ENCODE results near the gene SOX11. TPM values are rescaled to one million over a fixed set of nuclear protein-coding genes. Genes with fewer than 3 reads are reported as not detected.

The SOX11 gene
- total RNA-seq, 1 donor from 2014 or later: not detected

DNA sequence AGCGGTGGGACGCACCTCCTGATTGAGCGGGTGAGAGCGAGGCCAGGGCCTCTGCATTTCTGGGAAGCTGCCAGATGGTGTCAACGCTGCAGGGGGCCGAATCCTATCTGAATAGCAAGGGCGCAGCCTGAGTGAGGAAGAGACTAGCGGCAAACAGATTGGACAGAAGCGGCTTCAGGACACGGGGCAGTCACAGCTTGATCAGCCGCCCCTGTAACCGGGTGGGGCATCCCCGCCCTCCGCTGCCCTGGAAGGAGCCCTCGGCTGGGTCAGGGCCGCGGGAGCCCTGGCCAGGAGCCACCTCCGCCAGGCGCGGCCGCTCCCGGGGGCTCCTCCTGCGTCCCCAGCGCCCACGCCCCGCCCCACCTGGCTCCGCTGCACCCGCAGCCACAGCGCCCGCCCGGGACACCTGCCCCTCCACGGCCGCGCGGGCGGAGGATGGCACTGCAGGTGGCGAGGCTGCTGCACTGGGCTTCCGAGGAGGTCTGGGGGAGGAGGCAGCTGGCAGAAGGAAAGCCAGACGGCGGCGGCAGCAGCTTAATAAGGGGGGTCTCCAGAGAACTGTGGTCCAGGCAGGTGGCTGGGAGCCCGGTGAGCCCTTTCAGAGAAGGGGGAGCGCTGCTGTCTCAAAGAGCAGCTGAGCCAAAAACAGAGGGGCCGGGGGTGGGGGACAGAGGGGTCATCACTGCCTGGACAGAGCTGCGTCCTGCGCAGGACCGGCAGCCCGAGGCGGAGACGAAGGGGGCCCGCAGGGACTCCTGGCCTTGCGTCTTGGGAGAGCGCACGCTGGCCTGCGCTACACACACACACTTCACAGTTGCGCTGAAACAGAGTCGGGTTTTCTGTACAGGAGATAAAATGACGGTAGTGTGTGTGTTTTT lies 18.8 kb upstream of the SOX11 start:
- H3K4me1 Mint-ChIP-seq: no peaks in the 10 kb centered on the region
- H3K27ac Mint-ChIP-seq: no peak overlapping the region
- no peaks in the 10 kb centered on the region for H3K36me3 Mint-ChIP-seq (ENCODE audit: low read depth)
- TF ChIP-seq, protein P1, sequence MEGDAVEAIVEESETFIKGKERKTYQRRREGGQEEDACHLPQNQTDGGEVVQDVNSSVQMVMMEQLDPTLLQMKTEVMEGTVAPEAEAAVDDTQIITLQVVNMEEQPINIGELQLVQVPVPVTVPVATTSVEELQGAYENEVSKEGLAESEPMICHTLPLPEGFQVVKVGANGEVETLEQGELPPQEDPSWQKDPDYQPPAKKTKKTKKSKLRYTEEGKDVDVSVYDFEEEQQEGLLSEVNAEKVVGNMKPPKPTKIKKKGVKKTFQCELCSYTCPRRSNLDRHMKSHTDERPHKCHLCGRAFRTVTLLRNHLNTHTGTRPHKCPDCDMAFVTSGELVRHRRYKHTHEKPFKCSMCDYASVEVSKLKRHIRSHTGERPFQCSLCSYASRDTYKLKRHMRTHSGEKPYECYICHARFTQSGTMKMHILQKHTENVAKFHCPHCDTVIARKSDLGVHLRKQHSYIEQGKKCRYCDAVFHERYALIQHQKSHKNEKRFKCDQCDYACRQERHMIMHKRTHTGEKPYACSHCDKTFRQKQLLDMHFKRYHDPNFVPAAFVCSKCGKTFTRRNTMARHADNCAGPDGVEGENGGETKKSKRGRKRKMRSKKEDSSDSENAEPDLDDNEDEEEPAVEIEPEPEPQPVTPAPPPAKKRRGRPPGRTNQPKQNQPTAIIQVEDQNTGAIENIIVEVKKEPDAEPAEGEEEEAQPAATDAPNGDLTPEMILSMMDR (IDR thresholded peaks at IDR 0.05): no peak
- POLR2A ChIA-PET: no interaction called here
- ATAC-seq (ENCODE audit: low read depth) (no peak), DNase-seq (no peak)
- CTCF ChIA-PET: no interaction called here
- H3K27me3 Mint-ChIP-seq: peaks cover 21% of the 10 kb centered on the region
- H3K4me3 Mint-ChIP-seq: no peak overlapping the region
- intact Hi-C loops (cut with micrococcal nuclease): no loop called here
- no peaks in the 10 kb centered on the region for H3K9me3 Mint-ChIP-seq

DNA sequence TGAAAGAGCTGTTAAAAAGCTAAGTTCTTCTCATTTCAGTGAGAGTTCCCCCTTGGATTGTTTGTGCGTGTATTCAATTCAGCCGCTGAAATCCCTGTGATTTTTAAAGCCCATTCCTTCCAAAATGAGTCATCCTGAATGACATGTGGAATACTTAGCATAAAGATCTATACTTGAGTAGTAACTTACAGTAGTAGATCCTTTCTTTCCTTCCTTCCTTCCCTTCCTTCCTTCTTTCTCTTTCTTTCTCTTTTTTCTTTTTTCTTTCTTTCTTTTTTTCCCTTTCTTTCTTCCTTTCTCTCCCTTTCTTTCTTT lies 18.2 kb upstream of the SOX11 start:
- TF ChIP-seq, protein P1 (IDR thresholded peaks at IDR 0.05): no peak
- intact Hi-C loops (cut with micrococcal nuclease): no loop called here
- Mint-ChIP-seq H3K4me1 (no peaks in the 10 kb centered on the region), H3K27me3 (peaks cover 21% of the 10 kb centered on the region), H3K4me3 (no peak overlapping the region), H3K9me3 (no peaks in the 10 kb centered on the region), H3K36me3 (ENCODE audit: low read depth) (no peaks in the 10 kb centered on the region), H3K27ac (no peak overlapping the region)
- DNase-seq (no peak), ATAC-seq (ENCODE audit: low read depth) (no peak)
- ChIA-PET CTCF (no interaction called here), POLR2A (no interaction called here)

DNA sequence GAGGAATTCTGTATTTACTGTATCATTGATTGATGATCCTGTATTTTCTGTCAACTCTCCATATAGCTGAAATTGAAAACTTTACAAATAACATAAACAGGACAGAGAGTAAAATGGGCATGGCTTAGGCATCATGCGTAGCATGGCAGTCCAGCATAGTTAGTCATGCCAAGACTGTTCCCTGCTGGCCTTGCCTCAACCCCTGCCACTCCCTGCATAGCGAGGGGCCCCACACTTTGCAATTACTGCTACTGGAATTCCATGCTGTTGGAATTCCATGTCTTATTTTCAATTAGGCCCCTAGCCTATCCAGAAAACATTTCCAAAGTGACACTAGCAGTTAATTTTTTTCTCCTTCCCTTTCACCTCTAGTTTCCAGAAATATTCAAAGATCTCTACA lies 15.1 kb upstream of the SOX11 start:
- ChIA-PET POLR2A (no interaction called here), CTCF (no interaction called here)
- TF ChIP-seq, protein P1 (IDR thresholded peaks at IDR 0.05): no peak
- no peaks in the 10 kb centered on the region for H3K36me3 Mint-ChIP-seq (ENCODE audit: low read depth)
- H3K4me3 Mint-ChIP-seq: no peak overlapping the region
- H3K9me3 Mint-ChIP-seq: peaks cover 2% of the 10 kb centered on the region
- no peak overlapping the region for H3K27ac Mint-ChIP-seq
- intact Hi-C loops (cut with micrococcal nuclease): no loop called here
- ATAC-seq (ENCODE audit: low read depth) (no peak), DNase-seq (no peak)
- no peaks in the 10 kb centered on the region for H3K4me1 Mint-ChIP-seq
- peaks cover 20% of the 10 kb centered on the region for H3K27me3 Mint-ChIP-seq

DNA sequence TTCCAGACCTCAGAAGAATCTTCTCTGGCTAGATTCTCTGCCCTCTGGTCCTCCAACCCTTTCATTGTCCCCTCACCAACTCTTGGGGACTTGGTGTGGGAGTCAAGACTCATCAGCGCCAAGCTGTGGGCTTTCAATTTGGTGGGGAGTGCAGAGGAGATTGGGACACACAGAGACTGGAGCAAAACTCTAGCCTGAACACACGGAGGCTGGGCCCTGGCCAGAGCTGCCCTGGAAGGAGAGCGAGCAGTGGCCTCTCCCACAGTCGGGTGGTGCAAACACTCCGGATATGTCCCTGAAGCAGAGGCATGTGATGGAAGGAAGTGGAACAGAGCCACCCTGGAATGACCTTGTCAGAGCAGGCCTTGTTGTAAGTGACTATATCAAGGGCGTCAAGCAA lies 8.7 kb upstream of the SOX11 start:
- POLR2A ChIA-PET: no interaction called here
- TF ChIP-seq, protein P1 (IDR thresholded peaks at IDR 0.05): no peak
- Mint-ChIP-seq H3K36me3 (ENCODE audit: low read depth) (no peaks in the 10 kb centered on the region), H3K4me1 (no peaks in the 10 kb centered on the region), H3K27ac (no peak overlapping the region), H3K9me3 (peaks cover 2% of the 10 kb centered on the region), H3K27me3 (peaks cover 4% of the 10 kb centered on the region), H3K4me3 (no peak overlapping the region)
- CTCF ChIA-PET: no interaction called here
- ATAC-seq (ENCODE audit: low read depth) (no peak), DNase-seq (no peak)
- intact Hi-C loops (cut with micrococcal nuclease): no loop called here

DNA sequence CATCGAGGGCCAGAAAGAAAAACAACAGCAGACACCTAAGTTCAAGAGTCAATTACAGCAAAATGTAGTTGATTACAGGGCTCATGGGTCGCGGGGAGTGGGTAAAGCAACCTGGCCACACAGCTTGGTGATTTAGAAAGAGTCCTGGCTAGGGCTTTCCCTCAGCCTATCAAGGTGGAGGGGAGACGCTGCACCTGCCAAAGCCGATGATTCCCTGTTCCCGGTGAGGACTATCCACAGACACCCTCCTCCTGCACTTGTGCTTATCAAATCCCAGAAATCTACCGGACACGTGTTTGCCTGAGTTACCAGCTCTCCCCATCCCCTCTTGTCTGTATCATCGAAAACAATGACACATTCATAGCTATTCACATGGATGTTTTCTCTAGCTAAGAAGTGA lies 7.0 kb upstream of the SOX11 start:
- Mint-ChIP-seq H3K9me3 (peaks cover 2% of the 10 kb centered on the region), H3K27ac (no peak overlapping the region), H3K36me3 (ENCODE audit: low read depth) (no peaks in the 10 kb centered on the region), H3K4me3 (no peak overlapping the region), H3K4me1 (no peaks in the 10 kb centered on the region), H3K27me3 (peaks cover 10% of the 10 kb centered on the region)
- DNase-seq (no peak), ATAC-seq (ENCODE audit: low read depth) (no peak)
- ChIA-PET POLR2A (no interaction called here), CTCF (no interaction called here)
- intact Hi-C loops (cut with micrococcal nuclease): no loop called here
- TF ChIP-seq, protein P1 (IDR thresholded peaks at IDR 0.05): no peak
